ENCODE measurements around the gene RALGAPB.
A peak's percentile ranks its signal among the peaks of the same experiment; 100 is the strongest.

The RALGAPB gene

DNA sequence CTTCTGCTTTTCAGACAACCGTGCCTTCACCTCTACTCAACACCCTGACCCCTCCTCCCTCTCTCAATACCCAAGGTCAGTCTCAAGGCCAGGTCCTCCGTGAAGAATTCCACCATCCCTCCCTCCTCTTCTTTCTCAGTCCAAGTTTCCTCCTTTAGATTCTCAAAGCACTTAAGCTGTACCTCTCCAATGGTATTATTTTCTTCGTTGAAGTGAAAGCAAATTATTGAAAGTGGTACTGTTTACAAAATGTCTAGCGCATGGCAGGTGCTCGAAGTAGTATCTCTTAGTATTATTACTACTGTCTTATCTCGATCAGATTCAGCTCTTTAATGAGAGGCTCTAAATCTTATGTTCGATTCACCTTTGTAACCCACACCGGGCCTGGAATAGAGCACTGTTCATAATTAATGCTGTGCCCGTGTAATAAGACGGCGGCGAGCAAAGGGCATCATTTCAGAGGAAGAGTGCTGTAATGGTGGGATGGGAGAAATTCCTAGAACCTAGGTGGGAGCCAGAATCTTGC lies 593 bp upstream of the RALGAPB start:
- no peaks in the 10 kb centered on the region for H3K36me3 ChIP-seq (ENCODE audit: control insufficient read depth in 1 of 2, insufficient read depth in 2 of 2, low read depth in 1 of 2, low read length in 2 of 2)
- WGBS: 44% methylated on average over 11 of the region's 12 CpGs
- peak overlapping the region; percentile 9 for H3K27ac ChIP-seq (ENCODE audit: low read length, poor library complexity, severe bottlenecking)
- no peak for DNase-seq
- no peak overlapping the region for H2BK15ac ChIP-seq (ENCODE audit: low read depth, poor library complexity, severe bottlenecking)
- H3K18ac ChIP-seq (ENCODE audit: low read depth in 1 of 2, low read length in 2 of 2): no peak overlapping the region
- H3K4ac ChIP-seq (ENCODE audit: low read depth in 1 of 2, low read length in 2 of 2): no peak overlapping the region
- H3K23ac ChIP-seq (ENCODE audit: low read length in 2 of 2): no peak overlapping the region
- peak overlapping the region; percentile 90 for H3K9ac ChIP-seq (ENCODE audit: low read length)
- no peak overlapping the region for H2BK5ac ChIP-seq (ENCODE audit: low read depth, low read length, poor library complexity, severe bottlenecking)
- peak overlapping the region; percentile 74 for H3K4me2 ChIP-seq (ENCODE audit: low read length, poor library complexity, severe bottlenecking)
- no peak overlapping the region for H2BK120ac ChIP-seq (ENCODE audit: low read depth, low read length)
- no peaks in the 10 kb centered on the region for H3K9me3 ChIP-seq (ENCODE audit: control insufficient read depth, low read length)
- H3K4me3 ChIP-seq (ENCODE audit: insufficient read depth in 1 of 2, low read depth in 1 of 2, low read length in 2 of 2): peak overlapping the region; percentile 34 to 87
- H3K4me1 ChIP-seq (ENCODE audit: control insufficient read depth, insufficient read depth, low read depth, low read length): peaks cover 10% of the 10 kb centered on the region
- H4K91ac ChIP-seq (ENCODE audit: low read length): no peak overlapping the region
- peaks cover 7 to 15% of the 10 kb centered on the region in 2 experiments for H3K27me3 ChIP-seq (ENCODE audit: control insufficient read depth in 1 of 2, insufficient read depth in 1 of 2, low read length in 2 of 2)
- peaks cover 9% of the 10 kb centered on the region for H3K79me1 ChIP-seq (replicated peaks; ENCODE audit: low read length, poor library complexity, severe bottlenecking)
- no peak overlapping the region for H2AK5ac ChIP-seq (ENCODE audit: low read length, severe bottlenecking)
- no peak overlapping the region for H2AFZ ChIP-seq (ENCODE audit: low read depth, low read length)
- no peak overlapping the region for H2BK12ac ChIP-seq (ENCODE audit: low read length in 2 of 2)
- H4K8ac ChIP-seq (ENCODE audit: low read length): peak overlapping the region; percentile 92
- no peak overlapping the region for H3K14ac ChIP-seq (ENCODE audit: low read length in 2 of 2)

DNA sequence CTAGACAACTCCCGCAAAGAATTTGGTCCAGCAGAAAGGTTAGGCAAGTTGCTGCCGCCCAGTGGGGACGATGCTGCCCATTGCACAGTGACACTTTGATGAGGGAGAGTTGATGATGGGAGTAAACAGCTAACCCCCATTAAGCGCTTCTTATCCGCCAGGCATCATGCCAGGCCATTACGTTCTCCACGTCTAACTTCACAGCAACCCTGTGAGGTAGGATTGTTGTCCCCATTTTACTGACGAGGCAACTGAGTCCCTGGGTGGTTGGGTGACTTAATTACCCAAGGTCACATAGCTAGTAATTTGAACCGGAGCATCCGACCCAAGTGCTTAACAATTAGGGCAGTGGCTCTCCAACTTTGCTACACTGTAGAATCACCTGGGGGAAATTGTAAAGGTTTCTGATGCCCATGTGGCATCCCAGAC lies 738 bp downstream of the RALGAPB start:
- Histone ChIP-seq H4K8ac (ENCODE audit: low read length) (peak overlapping the region; percentile 45), H3K23ac (ENCODE audit: low read length in 2 of 2) (no peak overlapping the region), H2AK5ac (ENCODE audit: low read length, severe bottlenecking) (peak overlapping the region; percentile 70), H2AFZ (ENCODE audit: low read depth, low read length) (no peak overlapping the region), H3K4me1 (ENCODE audit: control insufficient read depth, insufficient read depth, low read depth, low read length) (peaks cover 9% of the 10 kb centered on the region), H3K27ac (ENCODE audit: low read length, poor library complexity, severe bottlenecking) (peak overlapping the region; percentile 24), H2BK120ac (ENCODE audit: low read depth, low read length) (no peak overlapping the region), H2BK5ac (ENCODE audit: low read depth, low read length, poor library complexity, severe bottlenecking) (no peak overlapping the region), H3K79me1 (replicated peaks; ENCODE audit: low read length, poor library complexity, severe bottlenecking) (peaks cover 11% of the 10 kb centered on the region), H3K27me3 (ENCODE audit: control insufficient read depth in 1 of 2, insufficient read depth in 1 of 2, low read length in 2 of 2) (peaks cover 7 to 14% of the 10 kb centered on the region in 2 experiments), H2BK12ac (ENCODE audit: low read length in 2 of 2) (no peak overlapping the region), H3K4me3 (ENCODE audit: insufficient read depth in 1 of 2, low read depth in 1 of 2, low read length in 2 of 2) (peak overlapping the region; percentile 82 to 87), H3K4ac (ENCODE audit: low read depth in 1 of 2, low read length in 2 of 2) (peak overlapping the region; percentile 58 to 81), H2BK15ac (ENCODE audit: low read depth, poor library complexity, severe bottlenecking) (no peak overlapping the region), H3K9ac (ENCODE audit: low read length) (peak overlapping the region; percentile 90), H3K36me3 (ENCODE audit: control insufficient read depth in 1 of 2, insufficient read depth in 2 of 2, low read depth in 1 of 2, low read length in 2 of 2) (no peaks in the 10 kb centered on the region), H3K18ac (ENCODE audit: low read depth in 1 of 2, low read length in 2 of 2) (no peak overlapping the region), H4K91ac (ENCODE audit: low read length) (peak overlapping the region; percentile 28), H3K14ac (ENCODE audit: low read length in 2 of 2) (peak overlapping the region in 1 of 2 experiments; percentile 44), H3K4me2 (ENCODE audit: low read length, poor library complexity, severe bottlenecking) (peak overlapping the region; percentile 61), H3K9me3 (ENCODE audit: control insufficient read depth, low read length) (no peaks in the 10 kb centered on the region)
- WGBS: 32% methylated on average over 8 of the region's 10 CpGs
- no peak for DNase-seq

DNA sequence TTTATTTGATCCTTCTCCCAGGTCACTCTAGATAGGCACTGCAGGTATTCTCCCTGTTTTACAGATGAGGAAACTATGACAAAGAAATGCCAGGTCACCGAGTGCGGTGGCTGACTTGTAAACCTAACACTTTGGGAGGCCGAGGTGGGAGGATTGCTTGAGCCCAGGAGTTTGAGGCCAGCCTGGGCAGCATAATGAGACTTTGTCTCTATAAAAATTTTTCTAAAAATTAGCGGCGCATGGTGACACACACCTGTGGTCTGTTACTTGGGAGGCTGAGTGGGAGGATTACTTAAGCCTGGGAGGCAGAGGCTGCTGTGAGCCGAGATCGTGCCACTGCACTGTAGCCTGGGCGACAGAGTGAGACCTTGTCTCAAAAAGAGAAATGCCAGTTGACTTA lies 5.1 kb downstream of the RALGAPB start:
- WGBS: 98% methylated on average over 8 of the region's 8 CpGs
- Histone ChIP-seq H3K9ac (ENCODE audit: low read length) (no peak overlapping the region), H2AFZ (ENCODE audit: low read depth, low read length) (no peak overlapping the region), H3K23ac (ENCODE audit: low read length in 2 of 2) (no peak overlapping the region), H2BK5ac (ENCODE audit: low read depth, low read length, poor library complexity, severe bottlenecking) (no peak overlapping the region), H2BK120ac (ENCODE audit: low read depth, low read length) (no peak overlapping the region), H3K27ac (ENCODE audit: low read length, poor library complexity, severe bottlenecking) (no peak overlapping the region), H3K79me1 (replicated peaks; ENCODE audit: low read length, poor library complexity, severe bottlenecking) (peaks cover 15% of the 10 kb centered on the region), H3K36me3 (ENCODE audit: control insufficient read depth in 1 of 2, insufficient read depth in 2 of 2, low read depth in 1 of 2, low read length in 2 of 2) (peaks cover 0 to 12% of the 10 kb centered on the region in 2 experiments), H3K4ac (ENCODE audit: low read depth in 1 of 2, low read length in 2 of 2) (no peak overlapping the region), H4K91ac (ENCODE audit: low read length) (no peak overlapping the region), H3K18ac (ENCODE audit: low read depth in 1 of 2, low read length in 2 of 2) (no peak overlapping the region), H3K4me3 (ENCODE audit: insufficient read depth in 1 of 2, low read depth in 1 of 2, low read length in 2 of 2) (no peak overlapping the region), H2AK5ac (ENCODE audit: low read length, severe bottlenecking) (no peak overlapping the region), H3K27me3 (ENCODE audit: control insufficient read depth in 1 of 2, insufficient read depth in 1 of 2, low read length in 2 of 2) (no peaks in the 10 kb centered on the region), H3K4me2 (ENCODE audit: low read length, poor library complexity, severe bottlenecking) (no peak overlapping the region), H4K8ac (ENCODE audit: low read length) (no peak overlapping the region), H2BK15ac (ENCODE audit: low read depth, poor library complexity, severe bottlenecking) (no peak overlapping the region), H2BK12ac (ENCODE audit: low read length in 2 of 2) (no peak overlapping the region), H3K9me3 (ENCODE audit: control insufficient read depth, low read length) (no peaks in the 10 kb centered on the region), H3K14ac (ENCODE audit: low read length in 2 of 2) (no peak overlapping the region), H3K4me1 (ENCODE audit: control insufficient read depth, insufficient read depth, low read depth, low read length) (peaks cover 8% of the 10 kb centered on the region)
- no peak for DNase-seq

DNA sequence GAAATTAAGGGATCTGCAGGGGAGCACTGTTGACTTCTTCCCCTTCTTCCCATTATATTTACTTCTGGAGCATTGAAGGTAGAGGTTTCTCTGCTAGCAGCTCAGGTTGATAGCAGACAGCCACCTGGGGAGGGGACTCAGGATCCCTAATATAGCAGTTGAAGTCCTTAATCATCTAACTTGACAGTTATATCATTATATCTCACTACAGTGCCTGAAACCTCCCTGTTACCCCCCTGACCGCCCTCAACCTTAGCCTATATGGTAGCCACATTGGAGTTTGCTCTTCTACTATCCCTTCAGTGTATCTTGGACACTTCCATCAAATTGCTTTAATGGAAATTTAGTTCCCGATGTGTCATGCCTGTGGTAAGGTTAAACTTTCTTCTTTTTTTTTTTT lies 7.0 kb downstream of the RALGAPB start:
- Histone ChIP-seq H3K14ac (ENCODE audit: low read length in 2 of 2) (no peak overlapping the region), H3K4me3 (ENCODE audit: insufficient read depth in 1 of 2, low read depth in 1 of 2, low read length in 2 of 2) (no peak overlapping the region), H2BK5ac (ENCODE audit: low read depth, low read length, poor library complexity, severe bottlenecking) (no peak overlapping the region), H3K79me1 (replicated peaks; ENCODE audit: low read length, poor library complexity, severe bottlenecking) (peaks cover 15% of the 10 kb centered on the region), H2AFZ (ENCODE audit: low read depth, low read length) (no peak overlapping the region), H2BK120ac (ENCODE audit: low read depth, low read length) (no peak overlapping the region), H3K36me3 (ENCODE audit: control insufficient read depth in 1 of 2, insufficient read depth in 2 of 2, low read depth in 1 of 2, low read length in 2 of 2) (peaks cover 3 to 16% of the 10 kb centered on the region in 2 experiments), H3K9me3 (ENCODE audit: control insufficient read depth, low read length) (no peaks in the 10 kb centered on the region), H4K8ac (ENCODE audit: low read length) (no peak overlapping the region), H3K4ac (ENCODE audit: low read depth in 1 of 2, low read length in 2 of 2) (no peak overlapping the region), H3K18ac (ENCODE audit: low read depth in 1 of 2, low read length in 2 of 2) (no peak overlapping the region), H4K91ac (ENCODE audit: low read length) (no peak overlapping the region), H3K4me2 (ENCODE audit: low read length, poor library complexity, severe bottlenecking) (no peak overlapping the region), H3K23ac (ENCODE audit: low read length in 2 of 2) (no peak overlapping the region), H2BK15ac (ENCODE audit: low read depth, poor library complexity, severe bottlenecking) (no peak overlapping the region), H3K27ac (ENCODE audit: low read length, poor library complexity, severe bottlenecking) (no peak overlapping the region), H2AK5ac (ENCODE audit: low read length, severe bottlenecking) (no peak overlapping the region), H3K27me3 (ENCODE audit: control insufficient read depth in 1 of 2, insufficient read depth in 1 of 2, low read length in 2 of 2) (no peaks in the 10 kb centered on the region), H3K9ac (ENCODE audit: low read length) (no peak overlapping the region), H3K4me1 (ENCODE audit: control insufficient read depth, insufficient read depth, low read depth, low read length) (peaks cover 2% of the 10 kb centered on the region), H2BK12ac (ENCODE audit: low read length in 2 of 2) (no peak overlapping the region)
- no peak for DNase-seq
- WGBS: 100% methylated on average over 2 of the region's 2 CpGs
